ENCODE measurements around the gene IGF2BP2. TPM values are rescaled to one million over a fixed set of nuclear protein-coding genes. Genes with fewer than 3 reads are reported as not detected.
"Not testable (repeated sequence)": the region's sequence is repeated elsewhere in the genome, so short reads cannot be mapped to it uniquely, and the experiment has no call there.

IGF2BP2 gene
- total RNA-seq, 1 donor from 2014 or later, result 9.8 TPM

- no peak overlapping the region for H3K27ac ChIP-seq
- TF ChIP-seq POLR2AphosphoS5 (IDR thresholded peaks at IDR 0.05; ENCODE audit: insufficient read depth in 1 of 2, low read depth in 1 of 2) (no peak), CTCF (IDR thresholded peaks at IDR 0.05) (no peak), POLR2A (IDR thresholded peaks at IDR 0.05) (no peak)
Observed at GRCh38 chr3:185807445-185808068, 17.3 kb downstream of the IGF2BP2 start.

DNA sequence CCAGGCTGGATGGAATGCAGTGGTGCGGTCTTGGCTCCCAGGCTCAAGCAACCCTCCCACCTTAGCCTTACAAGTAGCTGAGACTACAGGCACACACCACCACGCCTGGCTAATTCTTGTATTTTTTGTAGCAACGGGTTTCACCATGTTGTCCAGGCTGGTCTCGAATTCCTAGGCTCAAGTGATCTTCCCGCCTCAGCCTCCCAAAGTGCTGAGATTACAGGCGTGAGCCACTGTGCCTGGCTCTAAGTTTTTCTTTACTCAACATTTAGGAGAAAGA, 26.1 kb downstream of the IGF2BP2 start:
- H3K4me1 ChIP-seq; DNase-seq (ENCODE audit: extremely low spot score in 2 of 2); H3K36me3 ChIP-seq; intact Hi-C loops (cut with DNase I); H3K27ac ChIP-seq; H3K9me3 ChIP-seq; H3K4me3 ChIP-seq; H3K27me3 ChIP-seq: not testable (repeated sequence)

More at GRCh38 chr3:185807445-185808068, 17.3 kb downstream of the IGF2BP2 start:
- intact Hi-C loops (cut with DNase I), result no loop called here
- Histone ChIP-seq H3K36me3 (no peaks in the 10 kb centered on the region), H3K4me1 (no peaks in the 10 kb centered on the region), H3K27me3 (no peaks in the 10 kb centered on the region), H3K9me3 (no peaks in the 10 kb centered on the region), H3K4me3 (no peak overlapping the region)
- no peak for DNase-seq (ENCODE audit: extremely low spot score in 2 of 2)

- Histone ChIP-seq H3K27ac (no peak overlapping the region), H3K4me1 (no peaks in the 10 kb centered on the region), H3K9me3 (no peaks in the 10 kb centered on the region), H3K27me3 (no peaks in the 10 kb centered on the region), H3K4me3 (no peak overlapping the region), H3K36me3 (no peaks in the 10 kb centered on the region)
- DNase-seq (ENCODE audit: extremely low spot score in 2 of 2), result no peak
- intact Hi-C loops (cut with DNase I), result no loop called here
- TF ChIP-seq CTCF (IDR thresholded peaks at IDR 0.05) (no peak), POLR2A (IDR thresholded peaks at IDR 0.05) (no peak), POLR2AphosphoS5 (IDR thresholded peaks at IDR 0.05; ENCODE audit: insufficient read depth in 1 of 2, low read depth in 1 of 2) (no peak)
Observed at GRCh38 chr3:185797993-185798830, 26.6 kb downstream of the IGF2BP2 start.

- no peaks in the 10 kb centered on the region for H3K4me1 ChIP-seq
Observed at GRCh38 chr3:185797108-185797881, 27.5 kb downstream of the IGF2BP2 start.

More at GRCh38 chr3:185797108-185797881, 27.5 kb downstream of the IGF2BP2 start:
- Histone ChIP-seq H3K27ac (no peak overlapping the region), H3K36me3 (no peaks in the 10 kb centered on the region), H3K27me3 (no peaks in the 10 kb centered on the region), H3K9me3 (no peaks in the 10 kb centered on the region), H3K4me3 (no peak overlapping the region)
- TF ChIP-seq POLR2AphosphoS5 (IDR thresholded peaks at IDR 0.05; ENCODE audit: insufficient read depth in 1 of 2, low read depth in 1 of 2) (no peak), CTCF (IDR thresholded peaks at IDR 0.05) (no peak), POLR2A (IDR thresholded peaks at IDR 0.05) (no peak)
- DNase-seq (ENCODE audit: extremely low spot score in 2 of 2), result no peak
- intact Hi-C loops (cut with DNase I), result no loop called here
